ENCODE measurements around the gene CEP126. TPM values are rescaled to one million over a fixed set of nuclear protein-coding genes. Genes with fewer than 3 reads are reported as not detected.

The CEP126 gene, protein sequence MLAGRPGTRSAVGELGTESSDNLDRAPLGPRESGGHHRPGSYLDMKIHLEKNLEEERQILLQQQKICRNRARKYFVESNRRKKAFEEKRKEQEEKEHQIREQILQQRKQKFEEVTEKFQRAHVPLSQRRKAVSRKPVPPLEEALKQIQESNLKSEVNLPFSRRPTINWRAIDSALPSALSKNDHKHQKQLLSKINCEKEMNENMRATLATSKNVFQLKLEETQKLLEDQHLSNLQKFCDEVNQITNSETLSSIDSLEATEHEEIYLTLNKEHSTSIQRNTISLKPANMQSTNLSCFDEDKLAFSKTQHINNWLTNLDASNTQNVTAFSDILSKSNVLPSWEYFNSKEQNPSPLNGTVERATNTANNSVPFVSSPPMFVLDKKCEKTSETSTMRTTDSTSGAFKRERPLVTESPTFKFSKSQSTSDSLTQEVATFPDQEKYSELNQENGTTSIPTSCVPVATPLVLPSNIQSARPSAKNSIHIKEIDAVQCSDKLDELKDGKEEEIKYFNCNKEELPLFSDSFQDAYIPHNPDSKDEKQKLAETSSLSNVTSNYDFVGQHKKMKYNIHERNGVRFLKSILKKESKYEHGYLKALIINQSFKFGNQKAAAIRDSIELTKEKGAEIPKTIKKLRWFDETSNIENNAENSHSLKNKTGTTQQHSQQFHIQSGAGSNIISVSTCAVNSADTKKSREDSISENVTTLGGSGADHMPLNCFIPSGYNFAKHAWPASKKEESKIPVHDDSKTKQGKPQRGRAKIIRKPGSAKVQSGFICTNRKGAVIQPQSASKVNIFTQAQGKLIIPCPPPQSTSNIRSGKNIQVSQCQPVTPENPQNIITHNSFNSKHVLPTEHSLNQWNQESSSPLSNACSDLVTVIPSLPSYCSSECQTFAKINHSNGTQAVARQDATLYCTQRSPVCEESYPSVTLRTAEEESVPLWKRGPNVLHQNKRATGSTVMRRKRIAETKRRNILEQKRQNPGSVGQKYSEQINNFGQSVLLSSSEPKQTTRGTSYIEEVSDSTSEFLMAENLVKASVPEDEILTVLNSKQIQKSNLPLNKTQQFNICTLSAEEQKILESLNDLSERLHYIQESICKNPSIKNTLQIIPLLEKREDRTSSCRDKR
- polyA plus RNA-seq: 1 to 10 TPM in 1 of 2 donors, under 1 TPM in 1; 0.69 to 1.3 TPM

- H3K9me3 ChIP-seq (ENCODE audit: control insufficient read depth in 2 of 2, insufficient read depth in 1 of 2, low read depth in 1 of 2, low read length in 1 of 2): no peaks in the 10 kb centered on the region
- H3K4me1 ChIP-seq (ENCODE audit: control insufficient read depth in 2 of 2, insufficient read depth in 2 of 2, low read length in 1 of 2): no peaks in the 10 kb centered on the region
- H3K4me3 ChIP-seq (ENCODE audit: low read depth in 1 of 2, low read length in 2 of 2): peak within 1 kb of the TSS; percentile 68 to 85
- no peaks in the 10 kb centered on the region for H3K36me3 ChIP-seq (ENCODE audit: control insufficient read depth in 2 of 2, insufficient read depth in 2 of 2, low read length in 1 of 2)
- H3K27me3 ChIP-seq (ENCODE audit: control insufficient read depth in 1 of 2, insufficient read depth in 2 of 2, low read length in 2 of 2): no peaks in the 10 kb centered on the region
- peak within 1 kb of the TSS; percentile 87 to 94 for H3K27ac ChIP-seq (ENCODE audit: low read depth in 2 of 2, low read length in 1 of 2)
- 0 to 1% methylated on average over 54 to 56 of the region's 56 CpGs for WGBS, 2 donors
These were observed at the start of gene CEP126 for GRCh38 chr11:101914738-101915426. TSS of gene CEP126 (plus strand) at chr11:101915010. CDS start at chr11:101915285, 275 bp downstream.

GRCh38 chr11:101866619-101867491 is 48.0 kb upstream of the CEP126 start:
- no peaks in the 10 kb centered on the region for H3K27me3 ChIP-seq (ENCODE audit: control insufficient read depth in 1 of 2, insufficient read depth in 2 of 2, low read length in 2 of 2)
- no peaks in the 10 kb centered on the region for H3K36me3 ChIP-seq (ENCODE audit: control insufficient read depth in 2 of 2, insufficient read depth in 2 of 2, low read length in 1 of 2)
- H3K9me3 ChIP-seq (ENCODE audit: control insufficient read depth in 2 of 2, insufficient read depth in 1 of 2, low read depth in 1 of 2, low read length in 1 of 2): no peaks in the 10 kb centered on the region
- no peaks in the 10 kb centered on the region for H3K4me1 ChIP-seq (ENCODE audit: control insufficient read depth in 2 of 2, insufficient read depth in 2 of 2, low read length in 1 of 2)
- H3K4me3 ChIP-seq (ENCODE audit: low read depth in 1 of 2, low read length in 2 of 2): no peak overlapping the region
- WGBS, 2 donors: 69 to 76% methylated on average over 5 of the region's 5 CpGs
- no peak overlapping the region for H3K27ac ChIP-seq (ENCODE audit: low read depth in 2 of 2, low read length in 1 of 2)

DNA sequence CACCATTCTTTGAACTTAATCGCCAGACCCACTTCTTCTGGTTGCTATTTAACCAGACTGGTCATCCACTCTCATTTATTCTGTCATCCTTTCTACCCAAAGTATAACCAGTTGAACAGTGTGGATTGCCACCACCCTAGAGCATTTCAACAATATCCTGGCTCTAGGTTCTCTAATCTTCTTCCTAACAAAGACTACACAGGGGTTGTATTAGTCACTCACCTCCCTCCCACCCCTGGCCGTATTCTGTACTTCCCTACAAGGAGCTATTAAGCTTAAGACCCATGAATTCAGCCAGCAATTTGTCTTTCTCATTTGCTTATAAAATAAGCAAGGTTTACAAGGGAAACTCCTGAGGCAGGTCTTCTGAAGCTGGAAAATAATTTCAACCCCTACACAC is 46.9 kb upstream of the CEP126 start:
- Histone ChIP-seq H3K4me3 (ENCODE audit: low read depth in 1 of 2, low read length in 2 of 2) (no peak overlapping the region), H3K9me3 (ENCODE audit: control insufficient read depth in 2 of 2, insufficient read depth in 1 of 2, low read depth in 1 of 2, low read length in 1 of 2) (no peaks in the 10 kb centered on the region), H3K4me1 (ENCODE audit: control insufficient read depth in 2 of 2, insufficient read depth in 2 of 2, low read length in 1 of 2) (no peaks in the 10 kb centered on the region), H3K27ac (ENCODE audit: low read depth in 2 of 2, low read length in 1 of 2) (no peak overlapping the region), H3K36me3 (ENCODE audit: control insufficient read depth in 2 of 2, insufficient read depth in 2 of 2, low read length in 1 of 2) (no peaks in the 10 kb centered on the region), H3K27me3 (ENCODE audit: control insufficient read depth in 1 of 2, insufficient read depth in 2 of 2, low read length in 2 of 2) (no peaks in the 10 kb centered on the region)
- 64 to 69% methylated on average over 2 of the region's 2 CpGs for WGBS, 2 donors

GRCh38 chr11:101870510-101870909 is 44.3 kb upstream of the CEP126 start:
- Histone ChIP-seq H3K9me3 (ENCODE audit: control insufficient read depth in 2 of 2, insufficient read depth in 1 of 2, low read depth in 1 of 2, low read length in 1 of 2) (no peaks in the 10 kb centered on the region), H3K4me3 (ENCODE audit: low read depth in 1 of 2, low read length in 2 of 2) (no peak overlapping the region), H3K27ac (ENCODE audit: low read depth in 2 of 2, low read length in 1 of 2) (no peak overlapping the region), H3K27me3 (ENCODE audit: control insufficient read depth in 1 of 2, insufficient read depth in 2 of 2, low read length in 2 of 2) (no peaks in the 10 kb centered on the region), H3K36me3 (ENCODE audit: control insufficient read depth in 2 of 2, insufficient read depth in 2 of 2, low read length in 1 of 2) (no peaks in the 10 kb centered on the region), H3K4me1 (ENCODE audit: control insufficient read depth in 2 of 2, insufficient read depth in 2 of 2, low read length in 1 of 2) (no peaks in the 10 kb centered on the region)
- WGBS, 2 donors: 84 to 87% methylated on average over 6 of the region's 6 CpGs

- Histone ChIP-seq H3K27ac (ENCODE audit: low read depth in 2 of 2, low read length in 1 of 2) (no peak overlapping the region), H3K9me3 (ENCODE audit: control insufficient read depth in 2 of 2, insufficient read depth in 1 of 2, low read depth in 1 of 2, low read length in 1 of 2) (no peaks in the 10 kb centered on the region), H3K4me1 (ENCODE audit: control insufficient read depth in 2 of 2, insufficient read depth in 2 of 2, low read length in 1 of 2) (no peaks in the 10 kb centered on the region), H3K27me3 (ENCODE audit: control insufficient read depth in 1 of 2, insufficient read depth in 2 of 2, low read length in 2 of 2) (no peaks in the 10 kb centered on the region), H3K4me3 (ENCODE audit: low read depth in 1 of 2, low read length in 2 of 2) (no peak overlapping the region), H3K36me3 (ENCODE audit: control insufficient read depth in 2 of 2, insufficient read depth in 2 of 2, low read length in 1 of 2) (no peaks in the 10 kb centered on the region)
- WGBS, 2 donors: 77% methylated on average over 6 of the region's 6 CpGs
These were observed 42.5 kb upstream of the CEP126 start for GRCh38 chr11:101872171-101872882.

- H3K4me1 ChIP-seq (ENCODE audit: control insufficient read depth in 2 of 2, insufficient read depth in 2 of 2, low read length in 1 of 2): no peaks in the 10 kb centered on the region
- no peaks in the 10 kb centered on the region for H3K9me3 ChIP-seq (ENCODE audit: control insufficient read depth in 2 of 2, insufficient read depth in 1 of 2, low read depth in 1 of 2, low read length in 1 of 2)
- H3K27ac ChIP-seq (ENCODE audit: low read depth in 2 of 2, low read length in 1 of 2): no peak overlapping the region
- H3K36me3 ChIP-seq (ENCODE audit: control insufficient read depth in 2 of 2, insufficient read depth in 2 of 2, low read length in 1 of 2): no peaks in the 10 kb centered on the region
- 73 to 82% methylated on average over 4 of the region's 4 CpGs for WGBS, 2 donors
- no peak overlapping the region for H3K4me3 ChIP-seq (ENCODE audit: low read depth in 1 of 2, low read length in 2 of 2)
- H3K27me3 ChIP-seq (ENCODE audit: control insufficient read depth in 1 of 2, insufficient read depth in 2 of 2, low read length in 2 of 2): no peaks in the 10 kb centered on the region
These were observed 34.6 kb upstream of the CEP126 start for GRCh38 chr11:101880222-101880621.

- Histone ChIP-seq H3K9me3 (ENCODE audit: control insufficient read depth in 2 of 2, insufficient read depth in 1 of 2, low read depth in 1 of 2, low read length in 1 of 2) (no peaks in the 10 kb centered on the region), H3K4me3 (ENCODE audit: low read depth in 1 of 2, low read length in 2 of 2) (no peak overlapping the region), H3K27ac (ENCODE audit: low read depth in 2 of 2, low read length in 1 of 2) (no peak overlapping the region), H3K4me1 (ENCODE audit: control insufficient read depth in 2 of 2, insufficient read depth in 2 of 2, low read length in 1 of 2) (no peaks in the 10 kb centered on the region), H3K36me3 (ENCODE audit: control insufficient read depth in 2 of 2, insufficient read depth in 2 of 2, low read length in 1 of 2) (no peaks in the 10 kb centered on the region), H3K27me3 (ENCODE audit: control insufficient read depth in 1 of 2, insufficient read depth in 2 of 2, low read length in 2 of 2) (no peaks in the 10 kb centered on the region)
- WGBS, 2 donors: 50 to 56% methylated on average over 2 of the region's 2 CpGs
These were observed 33.2 kb upstream of the CEP126 start for GRCh38 chr11:101881586-101881985.

DNA sequence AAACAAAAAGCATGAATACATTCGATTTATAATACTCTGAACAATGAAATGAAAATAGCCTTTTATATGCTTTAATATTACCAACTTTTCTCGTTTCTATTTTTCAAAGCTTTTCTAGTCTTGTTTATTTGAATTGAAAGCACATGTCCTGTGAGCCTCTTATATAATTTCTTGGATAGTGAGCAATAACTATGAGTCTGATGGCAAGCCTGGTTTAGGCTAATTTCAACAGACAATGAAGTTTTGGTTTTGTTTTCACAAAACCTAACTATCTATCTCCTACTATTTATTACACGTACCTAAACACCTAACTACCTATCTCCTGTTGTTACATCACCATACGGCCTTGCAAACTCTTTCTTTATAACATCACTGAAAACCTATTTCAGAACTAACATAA is 29.2 kb upstream of the CEP126 start:
- Histone ChIP-seq H3K27me3 (ENCODE audit: control insufficient read depth in 1 of 2, insufficient read depth in 2 of 2, low read length in 2 of 2) (no peaks in the 10 kb centered on the region), H3K36me3 (ENCODE audit: control insufficient read depth in 2 of 2, insufficient read depth in 2 of 2, low read length in 1 of 2) (no peaks in the 10 kb centered on the region), H3K9me3 (ENCODE audit: control insufficient read depth in 2 of 2, insufficient read depth in 1 of 2, low read depth in 1 of 2, low read length in 1 of 2) (no peaks in the 10 kb centered on the region), H3K4me1 (ENCODE audit: control insufficient read depth in 2 of 2, insufficient read depth in 2 of 2, low read length in 1 of 2) (no peaks in the 10 kb centered on the region), H3K27ac (ENCODE audit: low read depth in 2 of 2, low read length in 1 of 2) (no peak overlapping the region), H3K4me3 (ENCODE audit: low read depth in 1 of 2, low read length in 2 of 2) (no peak overlapping the region)
- WGBS, 2 donors: 70 to 80% methylated on average over 4 of the region's 4 CpGs
